Thyroid gland (tissue), 4 donors: Measurements from ENCODE around the gene TNFRSF21. TPM values are rescaled to one million over a fixed set of nuclear protein-coding genes. Genes with fewer than 3 reads are reported as not detected.

ENCODE experiments used
- DNase-seq, 2 donors: peaks; one replicate each; pipeline ENCODE4 v3.0.0-alpha.2; 2019
- H3K27ac ChIP-seq, 3 donors: fragments of 200-600 bp; sonication (generic); 1 replicate in 2 of 3; 2 replicates in 1 of 3; pipeline ENCODE4 v1.5.1; 2016 to 2019; ENCODE audit warnings: mild to moderate bottlenecking in 1 of 3, moderate library complexity in 1 of 3
- H3K27me3 ChIP-seq: fragments of 200-600 bp; sonication (generic); one replicate; pipeline ENCODE4 v1.5.1; 2019
- H3K36me3 ChIP-seq, 2 donors: fragments of 200-600 bp; sonication (generic); one replicate each; pipeline ENCODE4 v1.5.1; 2016 to 2019
- H3K4me1 ChIP-seq, 2 donors: fragments of 200-600 bp; sonication (generic); one replicate each; pipeline ENCODE4 v1.5.1; 2017 to 2019
- H3K4me3 ChIP-seq, 3 donors: fragments of 200-600 bp; sonication (generic); replicated peaks in 1 of 3; 1 replicate in 2 of 3; 2 replicates in 1 of 3; pipeline ENCODE4 v1.5.1; 2016; ENCODE audit warnings: mild to moderate bottlenecking in 1 of 3
- H3K9me3 ChIP-seq: fragments of 200-600 bp; sonication (generic); one replicate; pipeline ENCODE4 v1.5.1; 2017
- POLR2A ChIP-seq, 2 donors: fragments of 450-650 bp; IDR thresholded peaks; one replicate each; pipeline ENCODE4 v1.6.1; 2017; ENCODE audit warnings: antibody characterized with exemption in 2 of 2, mild to moderate bottlenecking in 2 of 2, moderate library complexity in 1 of 2
- WGBS, 2 donors: methylation state at CpG; one replicate each; pipeline ENCODE4 v1.1.5; 2017; 5-methylcytosine and 5-hydroxymethylcytosine counted together
- intact Hi-C: fragments of 100-400 bp; cut with DNase I; formaldehyde crosslinking; loops from one replicate; pipeline ENCODE4 v1.15.1; 2023
- total RNA-seq, 4 donors: library from RNA; depleted of rRNA; stranded (reverse); fragments of >200 nt; gene quantifications; one replicate each; pipeline ENCODE4 v1.2.3, GENCODE V29; 2016
- TF ChIP-seq, protein P1 (sequence below), 6 experiments: fragments of 200-600 bp in 3 of 6; fragments of 450-650 bp in 3 of 6; sonication (generic) in 3 of 6; IDR thresholded peaks; one replicate each; pipeline ENCODE4 v1.5.1; 2016 to 2019; ENCODE audit warnings: antibody characterized with exemption in 6 of 6, mild to moderate bottlenecking in 2 of 6, inconsistent platforms in 1 of 6, moderate library complexity in 1 of 6

Gene TNFRSF21
- total RNA-seq, 4 donors from 2014 or later: 5.7 to 13.6 (median 7.0) TPM

GRCh38 chr6:47303861-47304260 is 5.8 kb downstream of the TNFRSF21 start:
- H3K27ac ChIP-seq: no peak overlapping the region
- H3K4me1 ChIP-seq: peaks cover 3 to 4% of the 10 kb centered on the region in 2 donors
- no peak for DNase-seq
- no peaks in the 10 kb centered on the region for H3K9me3 ChIP-seq
- no peaks in the 10 kb centered on the region for H3K27me3 ChIP-seq
- H3K4me3 ChIP-seq: no peak overlapping the region
- no peak for TF ChIP-seq POLR2A (IDR thresholded peaks at IDR 0.05)
- TF ChIP-seq, protein P1, sequence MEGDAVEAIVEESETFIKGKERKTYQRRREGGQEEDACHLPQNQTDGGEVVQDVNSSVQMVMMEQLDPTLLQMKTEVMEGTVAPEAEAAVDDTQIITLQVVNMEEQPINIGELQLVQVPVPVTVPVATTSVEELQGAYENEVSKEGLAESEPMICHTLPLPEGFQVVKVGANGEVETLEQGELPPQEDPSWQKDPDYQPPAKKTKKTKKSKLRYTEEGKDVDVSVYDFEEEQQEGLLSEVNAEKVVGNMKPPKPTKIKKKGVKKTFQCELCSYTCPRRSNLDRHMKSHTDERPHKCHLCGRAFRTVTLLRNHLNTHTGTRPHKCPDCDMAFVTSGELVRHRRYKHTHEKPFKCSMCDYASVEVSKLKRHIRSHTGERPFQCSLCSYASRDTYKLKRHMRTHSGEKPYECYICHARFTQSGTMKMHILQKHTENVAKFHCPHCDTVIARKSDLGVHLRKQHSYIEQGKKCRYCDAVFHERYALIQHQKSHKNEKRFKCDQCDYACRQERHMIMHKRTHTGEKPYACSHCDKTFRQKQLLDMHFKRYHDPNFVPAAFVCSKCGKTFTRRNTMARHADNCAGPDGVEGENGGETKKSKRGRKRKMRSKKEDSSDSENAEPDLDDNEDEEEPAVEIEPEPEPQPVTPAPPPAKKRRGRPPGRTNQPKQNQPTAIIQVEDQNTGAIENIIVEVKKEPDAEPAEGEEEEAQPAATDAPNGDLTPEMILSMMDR (IDR thresholded peaks at IDR 0.05): no peak
- intact Hi-C loops: no loop called here
- H3K36me3 ChIP-seq: no peaks in the 10 kb centered on the region
- 82 to 100% methylated on average over 1 of the region's 1 CpG for WGBS, 2 donors

DNA sequence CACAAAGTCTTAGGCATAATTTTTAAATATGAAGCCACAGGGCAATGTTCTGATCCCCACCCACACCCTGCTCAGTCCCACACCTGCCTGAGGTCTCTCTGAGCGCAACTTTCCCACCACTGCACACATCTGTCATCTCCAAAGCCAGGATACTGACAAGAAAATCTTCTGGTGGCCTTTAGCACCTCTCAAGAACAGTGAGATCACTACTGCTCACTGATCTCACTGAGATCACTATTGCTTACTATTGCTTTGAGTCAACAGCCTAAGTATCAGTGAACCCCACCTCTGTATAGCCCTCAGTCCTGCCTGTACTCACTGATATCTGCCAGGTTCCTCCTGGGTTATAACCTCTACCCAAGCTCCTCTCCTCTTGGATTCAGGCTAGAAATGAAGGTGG is 6.4 kb downstream of the TNFRSF21 start:
- intact Hi-C loops: no loop called here
- TF ChIP-seq POLR2A (IDR thresholded peaks at IDR 0.05): no peak
- TF ChIP-seq, protein P1 (IDR thresholded peaks at IDR 0.05): no peak
- no peak for DNase-seq
- WGBS, 2 donors: 92 to 100% methylated on average over 1 of the region's 1 CpG
- no peaks in the 10 kb centered on the region for H3K36me3 ChIP-seq
- no peak overlapping the region for H3K4me3 ChIP-seq
- H3K4me1 ChIP-seq: peaks cover 0 to 2% of the 10 kb centered on the region in 2 donors
- no peak overlapping the region for H3K27ac ChIP-seq
- no peaks in the 10 kb centered on the region for H3K9me3 ChIP-seq
- H3K27me3 ChIP-seq: no peaks in the 10 kb centered on the region

GRCh38 chr6:47302043-47302442 is 7.7 kb downstream of the TNFRSF21 start:
- intact Hi-C loops: no loop called here
- Histone ChIP-seq H3K9me3 (no peaks in the 10 kb centered on the region), H3K27me3 (no peaks in the 10 kb centered on the region), H3K4me1 (no peaks in the 10 kb centered on the region), H3K4me3 (no peak overlapping the region), H3K36me3 (no peaks in the 10 kb centered on the region), H3K27ac (no peak overlapping the region)
- no peak for DNase-seq
- WGBS, 2 donors: 61 to 64% methylated on average over 6 of the region's 6 CpGs
- no peak for TF ChIP-seq POLR2A (IDR thresholded peaks at IDR 0.05)
- TF ChIP-seq, protein P1 (IDR thresholded peaks at IDR 0.05): no peak

DNA sequence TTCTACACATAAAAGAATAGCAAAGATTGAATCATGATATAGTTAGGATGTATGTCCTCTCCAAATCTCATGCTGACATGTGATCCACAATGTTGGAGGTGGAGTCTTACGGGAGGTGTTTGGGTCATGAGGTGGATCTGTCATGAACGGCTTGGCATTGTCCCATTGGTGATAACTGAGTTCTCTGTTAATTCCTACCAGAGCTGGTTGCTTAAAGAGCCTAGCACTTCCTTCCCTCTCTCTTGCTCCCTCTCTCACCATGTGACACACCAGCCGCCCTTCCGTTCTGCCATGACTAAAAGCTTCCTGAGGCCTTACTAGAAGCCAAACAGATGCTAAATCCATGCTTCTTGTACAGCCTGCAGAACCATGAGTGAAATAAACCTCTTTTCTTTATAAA is 8.3 kb downstream of the TNFRSF21 start:
- WGBS, 2 donors: 94 to 97% methylated on average over 4 of the region's 4 CpGs

DNA sequence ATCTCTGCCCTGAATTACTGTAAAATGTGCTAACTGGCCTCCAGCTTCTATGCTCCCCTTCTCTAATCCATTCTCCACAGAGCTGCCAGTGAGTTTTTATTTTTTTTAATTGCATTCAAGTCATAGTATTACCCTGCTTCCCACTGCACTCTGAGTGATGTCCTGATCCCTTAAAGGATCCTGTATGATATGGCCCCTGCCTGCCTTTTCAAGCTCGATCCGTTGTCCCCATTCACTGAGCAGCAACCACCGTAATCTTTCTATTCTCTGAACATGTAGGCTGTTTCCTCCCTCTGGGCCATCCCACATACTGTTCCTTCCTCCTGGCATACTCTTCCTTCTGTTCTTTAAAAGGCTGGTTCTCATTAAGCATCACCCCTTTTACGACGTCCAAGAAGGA is 9.3 kb downstream of the TNFRSF21 start:
- Histone ChIP-seq H3K4me1 (no peaks in the 10 kb centered on the region), H3K4me3 (no peak overlapping the region), H3K9me3 (no peaks in the 10 kb centered on the region), H3K27me3 (no peaks in the 10 kb centered on the region), H3K36me3 (no peaks in the 10 kb centered on the region), H3K27ac (no peak overlapping the region)
- 96% methylated on average over 5 of the region's 5 CpGs for WGBS, 2 donors
- intact Hi-C loops: no loop called here
- no peak for DNase-seq
- no peak for TF ChIP-seq POLR2A (IDR thresholded peaks at IDR 0.05)
- TF ChIP-seq, protein P1 (IDR thresholded peaks at IDR 0.05): no peak

More for the DNA sequence above, 8.3 kb downstream of the TNFRSF21 start:
- Histone ChIP-seq H3K9me3 (no peaks in the 10 kb centered on the region), H3K4me3 (no peak overlapping the region), H3K27me3 (no peaks in the 10 kb centered on the region), H3K27ac (no peak overlapping the region), H3K4me1 (no peaks in the 10 kb centered on the region), H3K36me3 (no peaks in the 10 kb centered on the region)
- DNase-seq: no peak
- intact Hi-C loops: no loop called here
- no peak for TF ChIP-seq POLR2A (IDR thresholded peaks at IDR 0.05)
- TF ChIP-seq, protein P1 (IDR thresholded peaks at IDR 0.05): no peak
